Thyroid gland (tissue), 4 donors: Measurements from ENCODE around the gene PEDS1. TPM values are rescaled to one million over a fixed set of nuclear protein-coding genes. Genes with fewer than 3 reads are reported as not detected.

Source experiments
- DNase-seq, 2 donors: peaks; one replicate each; pipeline ENCODE4 v3.0.0-alpha.2; 2019
- H3K27ac ChIP-seq, 3 donors: fragments of 200-600 bp; sonication (generic); 1 replicate in 2 of 3; 2 replicates in 1 of 3; pipeline ENCODE4 v1.5.1; 2016 to 2019; ENCODE audit warnings: mild to moderate bottlenecking in 1 of 3, moderate library complexity in 1 of 3
- H3K27me3 ChIP-seq: fragments of 200-600 bp; sonication (generic); one replicate; pipeline ENCODE4 v1.5.1; 2019
- H3K36me3 ChIP-seq, 2 donors: fragments of 200-600 bp; sonication (generic); one replicate each; pipeline ENCODE4 v1.5.1; 2016 to 2019
- H3K4me1 ChIP-seq, 2 donors: fragments of 200-600 bp; sonication (generic); one replicate each; pipeline ENCODE4 v1.5.1; 2017 to 2019
- H3K4me3 ChIP-seq, 3 donors: fragments of 200-600 bp; sonication (generic); replicated peaks in 1 of 3; 1 replicate in 2 of 3; 2 replicates in 1 of 3; pipeline ENCODE4 v1.5.1; 2016; ENCODE audit warnings: mild to moderate bottlenecking in 1 of 3
- H3K9me3 ChIP-seq: fragments of 200-600 bp; sonication (generic); one replicate; pipeline ENCODE4 v1.5.1; 2017
- POLR2A ChIP-seq, 2 donors: fragments of 450-650 bp; IDR thresholded peaks; one replicate each; pipeline ENCODE4 v1.6.1; 2017; ENCODE audit warnings: antibody characterized with exemption in 2 of 2, mild to moderate bottlenecking in 2 of 2, moderate library complexity in 1 of 2
- WGBS, 2 donors: methylation state at CpG; one replicate each; pipeline ENCODE4 v1.1.5; 2017; 5-methylcytosine and 5-hydroxymethylcytosine counted together
- intact Hi-C: fragments of 100-400 bp; cut with DNase I; formaldehyde crosslinking; loops from one replicate; pipeline ENCODE4 v1.15.1; 2023
- total RNA-seq, 4 donors: library from RNA; depleted of rRNA; stranded (reverse); fragments of >200 nt; gene quantifications; one replicate each; pipeline ENCODE4 v1.2.3, GENCODE V29; 2016
- TF ChIP-seq, protein P1 (sequence below), 6 experiments: fragments of 200-600 bp in 3 of 6; fragments of 450-650 bp in 3 of 6; sonication (generic) in 3 of 6; IDR thresholded peaks; one replicate each; pipeline ENCODE4 v1.5.1; 2016 to 2019; ENCODE audit warnings: antibody characterized with exemption in 6 of 6, mild to moderate bottlenecking in 2 of 6, inconsistent platforms in 1 of 6, moderate library complexity in 1 of 6

Gene PEDS1
- total RNA-seq, 4 donors from 2014 or later, result 15.8 to 22.7 (median 19.7) TPM

- TF ChIP-seq, protein P1, sequence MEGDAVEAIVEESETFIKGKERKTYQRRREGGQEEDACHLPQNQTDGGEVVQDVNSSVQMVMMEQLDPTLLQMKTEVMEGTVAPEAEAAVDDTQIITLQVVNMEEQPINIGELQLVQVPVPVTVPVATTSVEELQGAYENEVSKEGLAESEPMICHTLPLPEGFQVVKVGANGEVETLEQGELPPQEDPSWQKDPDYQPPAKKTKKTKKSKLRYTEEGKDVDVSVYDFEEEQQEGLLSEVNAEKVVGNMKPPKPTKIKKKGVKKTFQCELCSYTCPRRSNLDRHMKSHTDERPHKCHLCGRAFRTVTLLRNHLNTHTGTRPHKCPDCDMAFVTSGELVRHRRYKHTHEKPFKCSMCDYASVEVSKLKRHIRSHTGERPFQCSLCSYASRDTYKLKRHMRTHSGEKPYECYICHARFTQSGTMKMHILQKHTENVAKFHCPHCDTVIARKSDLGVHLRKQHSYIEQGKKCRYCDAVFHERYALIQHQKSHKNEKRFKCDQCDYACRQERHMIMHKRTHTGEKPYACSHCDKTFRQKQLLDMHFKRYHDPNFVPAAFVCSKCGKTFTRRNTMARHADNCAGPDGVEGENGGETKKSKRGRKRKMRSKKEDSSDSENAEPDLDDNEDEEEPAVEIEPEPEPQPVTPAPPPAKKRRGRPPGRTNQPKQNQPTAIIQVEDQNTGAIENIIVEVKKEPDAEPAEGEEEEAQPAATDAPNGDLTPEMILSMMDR (IDR thresholded peaks at IDR 0.05), result no peak
- TF ChIP-seq POLR2A (IDR thresholded peaks at IDR 0.05), result no peak
- H3K27ac ChIP-seq, result peak overlapping the region in 2 of 3 donors; percentile 36 to 56
- WGBS, 2 donors, result 78 to 85% methylated on average over 1 of the region's 1 CpG
Observed at GRCh38 chr20:50198716-50199115, 45.2 kb upstream of the PEDS1 start.

GRCh38 chr20:50198180-50198666 lies 44.7 kb upstream of the PEDS1 start:
- H3K36me3 ChIP-seq, result peaks cover 10 to 12% of the 10 kb centered on the region in 2 donors
- TF ChIP-seq, protein P1 (IDR thresholded peaks at IDR 0.05), result no peak
- TF ChIP-seq POLR2A (IDR thresholded peaks at IDR 0.05), result no peak
- H3K27ac ChIP-seq, result peak overlapping the region in 2 of 3 donors; percentile 36 to 56
- H3K27me3 ChIP-seq, result no peaks in the 10 kb centered on the region
- H3K4me3 ChIP-seq, result no peak overlapping the region
- peak; percentile 49 to 52 for DNase-seq
- intact Hi-C loops, result loop anchor here (5.0 kb wide), 1 partner anchor 84 kb away; no protein-coding TSS in a partner anchor
- peaks cover 24 to 30% of the 10 kb centered on the region in 2 donors for H3K4me1 ChIP-seq
- 48 to 52% methylated on average over 11 of the region's 11 CpGs for WGBS, 2 donors
- H3K9me3 ChIP-seq, result no peaks in the 10 kb centered on the region

More at GRCh38 chr20:50198716-50199115, 45.2 kb upstream of the PEDS1 start:
- Histone ChIP-seq H3K27me3 (no peaks in the 10 kb centered on the region), H3K9me3 (no peaks in the 10 kb centered on the region), H3K4me3 (no peak overlapping the region), H3K4me1 (peaks cover 19 to 25% of the 10 kb centered on the region in 2 donors), H3K36me3 (peaks cover 7 to 9% of the 10 kb centered on the region in 2 donors)
- no peak for DNase-seq
- intact Hi-C loops, result loop anchor here (5.0 kb wide), 1 partner anchor 84 kb away; no protein-coding TSS in a partner anchor

- Histone ChIP-seq H3K4me1 (peaks cover 24 to 34% of the 10 kb centered on the region in 2 donors), H3K9me3 (no peaks in the 10 kb centered on the region), H3K36me3 (peaks cover 13 to 18% of the 10 kb centered on the region in 2 donors), H3K27me3 (no peaks in the 10 kb centered on the region), H3K4me3 (no peak overlapping the region), H3K27ac (peak overlapping the region in 2 of 3 donors; percentile 24 to 33)
- WGBS, 2 donors, result 85 to 93% methylated on average over 8 to 9 of the region's 10 CpGs
- TF ChIP-seq POLR2A (IDR thresholded peaks at IDR 0.05), result no peak
- TF ChIP-seq, protein P1 (IDR thresholded peaks at IDR 0.05), result no peak
- DNase-seq, result no peak
- intact Hi-C loops, result loop anchor here (5.0 kb wide), 1 partner anchor 85 kb away; no protein-coding TSS in a partner anchor
Observed at GRCh38 chr20:50197463-50198179, 44.1 kb upstream of the PEDS1 start.

DNA sequence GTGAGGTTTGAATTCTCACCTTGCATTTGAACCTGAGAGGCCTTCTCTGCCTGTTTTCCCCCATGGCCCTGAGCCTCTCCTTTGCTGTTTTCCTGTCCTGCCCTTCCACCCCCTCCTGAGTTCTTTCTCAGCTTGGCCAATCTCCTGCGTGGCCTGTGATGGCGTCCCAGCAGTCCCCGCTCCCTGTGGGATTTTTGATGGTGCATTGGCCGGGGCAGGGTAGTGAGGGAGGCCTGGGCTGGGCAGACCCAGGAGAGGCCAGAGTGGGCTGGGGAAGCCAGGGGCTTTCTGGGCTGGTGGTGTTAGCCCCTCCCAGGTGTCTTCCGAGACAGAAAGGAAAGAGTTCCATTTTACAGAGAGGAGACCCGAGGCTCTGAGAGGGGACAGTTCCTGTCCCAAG lies 43.4 kb upstream of the PEDS1 start:
- no peak for DNase-seq
- intact Hi-C loops, result loop anchor here (5.0 kb wide), 1 partner anchor 85 kb away; no protein-coding TSS in a partner anchor
- Histone ChIP-seq H3K36me3 (peaks cover 13 to 18% of the 10 kb centered on the region in 2 donors), H3K4me3 (no peak overlapping the region), H3K27ac (peak overlapping the region in 2 of 3 donors; percentile 24 to 33), H3K9me3 (no peaks in the 10 kb centered on the region), H3K27me3 (no peaks in the 10 kb centered on the region), H3K4me1 (peaks cover 24 to 34% of the 10 kb centered on the region in 2 donors)
- 91 to 95% methylated on average over 6 of the region's 6 CpGs for WGBS, 2 donors
- TF ChIP-seq, protein P1 (IDR thresholded peaks at IDR 0.05), result no peak
- no peak for TF ChIP-seq POLR2A (IDR thresholded peaks at IDR 0.05)

GRCh38 chr20:50196248-50196647 lies 42.7 kb upstream of the PEDS1 start:
- DNase-seq, result no peak
- intact Hi-C loops, result loop anchor here (5.0 kb wide), 1 partner anchor 86 kb away; no protein-coding TSS in a partner anchor
- H3K4me3 ChIP-seq, result no peak overlapping the region
- peak overlapping the region in 1 of 3 donors; percentile 99 for H3K27ac ChIP-seq
- TF ChIP-seq POLR2A (IDR thresholded peaks at IDR 0.05), result no peak
- TF ChIP-seq, protein P1 (IDR thresholded peaks at IDR 0.05), result no peak
- no peaks in the 10 kb centered on the region for H3K27me3 ChIP-seq
- H3K9me3 ChIP-seq, result no peaks in the 10 kb centered on the region
- H3K36me3 ChIP-seq, result peaks cover 13 to 18% of the 10 kb centered on the region in 2 donors
- WGBS, 2 donors, result 89 to 91% methylated on average over 4 of the region's 4 CpGs
- H3K4me1 ChIP-seq, result peaks cover 24 to 34% of the 10 kb centered on the region in 2 donors
